CD14-positive monocyte (primary cell): ENCODE data around the gene TRMU. TPM values are rescaled to one million over a fixed set of nuclear protein-coding genes. Genes with fewer than 3 reads are reported as not detected.
A peak's percentile ranks its signal among the peaks of the same experiment; 100 is the strongest.

ENCODE experiments used
- DNase-seq, 3 donors: peaks; one replicate each; pipeline ENCODE4 v3.0.0-alpha.2; 2011 to 2022
- H2AFZ ChIP-seq: 2 replicates; pipeline ENCODE4 v1.6.0; 2012; ENCODE audit warnings: mild to moderate bottlenecking, low read depth, low read length, inconsistent platforms; ENCODE audit not compliant: insufficient read depth, poor library complexity, severe bottlenecking
- H3K27ac ChIP-seq, 2 donors: 1 replicate in 1 of 2; 2 replicates in 1 of 2; pipeline ENCODE4 v1.5.1; 2012 to 2013; ENCODE audit warnings: low read length in 2 of 2, control low read depth in 1 of 2, inconsistent platforms in 1 of 2, low read depth in 1 of 2, mild to moderate bottlenecking in 1 of 2
- H3K27me3 ChIP-seq, 2 donors: one replicate each; pipeline versions ENCODE4 v1.6.0 to v1.6.1; 2011 to 2013; ENCODE audit warnings: low read length in 2 of 2; ENCODE audit not compliant: control insufficient read depth in 2 of 2, insufficient read depth in 2 of 2
- H3K36me3 ChIP-seq, 2 donors: replicated peaks in 1 of 2; 1 replicate in 1 of 2; 2 replicates in 1 of 2; pipeline versions ENCODE4 v1.5.1 to v1.6.1; 2012 to 2013; ENCODE audit warnings: low read length in 2 of 2, control low read depth in 1 of 2, inconsistent platforms in 1 of 2, mild to moderate bottlenecking in 1 of 2; ENCODE audit not compliant: insufficient read depth in 2 of 2, control insufficient read depth in 1 of 2
- H3K4me1 ChIP-seq, 2 donors: 1 replicate in 1 of 2; 2 replicates in 1 of 2; pipeline versions ENCODE4 v1.5.1 to v1.6.1; 2012 to 2013; ENCODE audit warnings: low read length in 2 of 2, control low read depth in 1 of 2, inconsistent platforms in 1 of 2, mild to moderate bottlenecking in 1 of 2, moderate library complexity in 1 of 2; ENCODE audit not compliant: insufficient read depth in 2 of 2, control insufficient read depth in 1 of 2
- H3K4me2 ChIP-seq: replicated peaks from 2 replicates; pipeline ENCODE3; 2012; ENCODE audit warnings: low read length, moderate library complexity, mild to moderate bottlenecking; ENCODE audit not compliant: poor library complexity, severe bottlenecking; ENCODE audit errors: extremely low read depth
- H3K4me3 ChIP-seq, 3 experiments: fragments of 200-600 bp in 1 of 3; sonication (generic) in 1 of 3; replicated peaks in 1 of 3; 1 replicate in 2 of 3; 2 replicates in 1 of 3; pipeline ENCODE4 v1.5.1; 2011 to 2013; ENCODE audit warnings: low read length in 3 of 3, mild to moderate bottlenecking in 3 of 3, control low read depth in 2 of 3, low read depth in 2 of 3, inconsistent platforms in 1 of 3, moderate library complexity in 1 of 3
- H3K79me2 ChIP-seq: 2 replicates; pipeline ENCODE4 v1.6.0; 2012; ENCODE audit warnings: mild to moderate bottlenecking, control low read depth, inconsistent platforms, low read length, moderate library complexity; ENCODE audit not compliant: insufficient read depth
- H3K9ac ChIP-seq: 2 replicates; pipeline ENCODE4 v1.6.0; 2017; ENCODE audit warnings: low read length, mild to moderate bottlenecking; ENCODE audit not compliant: insufficient read depth, poor library complexity, severe bottlenecking
- H3K9me3 ChIP-seq, 2 donors: replicated peaks in 1 of 2; 1 replicate in 1 of 2; 2 replicates in 1 of 2; pipeline versions ENCODE4 v1.5.1 to v1.6.1; 2012 to 2013; ENCODE audit warnings: low read length in 2 of 2, control low read depth in 1 of 2; ENCODE audit not compliant: control insufficient read depth in 1 of 2, insufficient read depth in 1 of 2
- H4K20me1 ChIP-seq: 2 replicates; pipeline ENCODE4 v1.6.0; 2012; ENCODE audit warnings: mild to moderate bottlenecking, low read length, control low read depth, moderate library complexity; ENCODE audit not compliant: insufficient read depth
- H3K27ac Mint-ChIP-seq, 7 donors: one replicate each; pipeline ENCODE4 v1.8.0; 2020; ENCODE audit warnings: mild to moderate bottlenecking in 7 of 7, mixed read lengths in 7 of 7, moderate library complexity in 6 of 7, inconsistent platforms in 2 of 7
- H3K27me3 Mint-ChIP-seq, 3 donors: one replicate each; pipeline ENCODE4 v1.8.0; 2021 to 2022; ENCODE audit warnings: low read depth in 3 of 3, mild to moderate bottlenecking in 3 of 3, mixed read lengths in 3 of 3, moderate library complexity in 3 of 3, inconsistent platforms in 1 of 3
- H3K36me3 Mint-ChIP-seq, 2 donors: one replicate each; pipeline ENCODE4 v1.8.0; 2020; ENCODE audit warnings: mixed read lengths in 2 of 2, inconsistent platforms in 1 of 2, mild to moderate bottlenecking in 1 of 2
- H3K4me1 Mint-ChIP-seq: one replicate; pipeline ENCODE4 v1.8.0; 2020; ENCODE audit warnings: mild to moderate bottlenecking, mixed read lengths
- H3K4me3 Mint-ChIP-seq, 2 donors: one replicate each; pipeline ENCODE4 v1.8.0; 2020; ENCODE audit warnings: mild to moderate bottlenecking in 2 of 2, mixed read lengths in 2 of 2, moderate library complexity in 1 of 2
- H3K9me3 Mint-ChIP-seq, 7 donors: one replicate each; pipeline ENCODE4 v1.8.0; 2020 to 2022; ENCODE audit warnings: mixed read lengths in 7 of 7, mild to moderate bottlenecking in 6 of 7, moderate library complexity in 6 of 7, inconsistent platforms in 2 of 7
- CTCF ChIP-seq: fragments of 200-600 bp; IDR thresholded peaks from one replicate; pipeline ENCODE4 v1.8.0; 2022; ENCODE audit warnings: antibody characterized with exemption, mild to moderate bottlenecking
- WGBS: methylation state at CpG from one replicate; pipeline ENCODE4 v1.1.5; 2013; ENCODE audit warnings: missing lambda C conversion rate; ENCODE audit not compliant: insufficient coverage; 5-methylcytosine and 5-hydroxymethylcytosine counted together
- intact Hi-C, 2 donors: fragments of 100-400 bp; cut with micrococcal nuclease; formaldehyde crosslinking; loops; one replicate each; pipeline versions ENCODE4 v1.15.0 to v1.15.1; 2023
- polyA plus RNA-seq, 3 donors: library from polyadenylated mRNA; depleted of rRNA in 1 of 3; unstranded in 2 of 3; stranded (reverse) in 1 of 3; fragments of 300-500 nt in 2 of 3; fragments of >200 nt in 1 of 3; fragmentation: Illumina TruSeq in 2 of 3; gene quantifications; 1 replicate in 2 of 3; 2 replicates in 1 of 3; pipeline ENCODE4 v1.2.3, GENCODE V29; 2012 to 2021

TRMU gene
- polyA plus RNA-seq, 3 donors: 4.7 to 32.9 (median 5.6) TPM

DNA sequence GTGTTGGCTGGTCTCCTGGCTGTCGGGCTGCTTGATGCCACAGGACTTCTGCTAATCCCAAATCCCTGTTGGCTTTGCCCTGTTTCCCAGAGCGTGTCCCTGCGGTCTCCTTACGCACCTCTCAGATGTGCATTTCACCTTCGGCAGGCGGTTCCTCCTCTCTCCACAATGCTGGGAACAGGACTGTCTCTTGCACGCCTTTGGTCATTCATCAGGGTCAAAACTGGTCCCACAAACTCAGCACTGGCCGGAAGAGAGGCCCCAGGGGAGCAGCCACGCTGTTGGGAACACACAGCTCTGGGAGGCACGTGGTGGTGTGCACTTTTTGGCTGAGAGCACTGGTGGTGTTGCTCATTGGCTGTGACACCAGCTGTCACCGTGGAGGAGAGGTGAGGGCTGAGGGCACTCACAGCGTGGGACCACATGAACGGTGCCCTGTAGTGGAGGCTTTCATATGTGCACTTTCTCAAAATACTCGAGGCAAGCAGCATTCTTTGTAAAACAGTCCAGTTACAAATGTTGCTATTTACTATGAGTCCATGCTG is 15.3 kb upstream of the TRMU start:
- Mint-ChIP-seq H3K27ac (peak overlapping the region in 2 of 7 donors; percentile 61 to 62), H3K27me3 (peaks cover 0 to 2% (median 0%) of the 10 kb centered on the region in 3 donors), H3K9me3 (no peaks in the 10 kb centered on the region), H3K36me3 (peaks cover 87 to 100% of the 10 kb centered on the region in 2 donors), H3K4me3 (no peak overlapping the region), H3K4me1 (no peaks in the 10 kb centered on the region)
- no peak overlapping the region for H3K4me3 ChIP-seq
- DNase-seq: no peak
- no peak for TF ChIP-seq CTCF
- peaks cover 41% of the 10 kb centered on the region for H3K79me2 ChIP-seq
- WGBS: 96% methylated on average over 14 of the region's 14 CpGs
- no peaks in the 10 kb centered on the region for H3K27me3 ChIP-seq
- H2AFZ ChIP-seq: no peak overlapping the region
- H3K9me3 ChIP-seq: no peaks in the 10 kb centered on the region
- intact Hi-C loops: no loop called here
- H4K20me1 ChIP-seq: no peaks in the 10 kb centered on the region
- H3K4me2 ChIP-seq: no peak overlapping the region
- no peak overlapping the region for H3K27ac ChIP-seq
- peaks cover 70 to 95% of the 10 kb centered on the region in 2 donors for H3K36me3 ChIP-seq
- no peak overlapping the region for H3K9ac ChIP-seq
- H3K4me1 ChIP-seq: no peaks in the 10 kb centered on the region

DNA sequence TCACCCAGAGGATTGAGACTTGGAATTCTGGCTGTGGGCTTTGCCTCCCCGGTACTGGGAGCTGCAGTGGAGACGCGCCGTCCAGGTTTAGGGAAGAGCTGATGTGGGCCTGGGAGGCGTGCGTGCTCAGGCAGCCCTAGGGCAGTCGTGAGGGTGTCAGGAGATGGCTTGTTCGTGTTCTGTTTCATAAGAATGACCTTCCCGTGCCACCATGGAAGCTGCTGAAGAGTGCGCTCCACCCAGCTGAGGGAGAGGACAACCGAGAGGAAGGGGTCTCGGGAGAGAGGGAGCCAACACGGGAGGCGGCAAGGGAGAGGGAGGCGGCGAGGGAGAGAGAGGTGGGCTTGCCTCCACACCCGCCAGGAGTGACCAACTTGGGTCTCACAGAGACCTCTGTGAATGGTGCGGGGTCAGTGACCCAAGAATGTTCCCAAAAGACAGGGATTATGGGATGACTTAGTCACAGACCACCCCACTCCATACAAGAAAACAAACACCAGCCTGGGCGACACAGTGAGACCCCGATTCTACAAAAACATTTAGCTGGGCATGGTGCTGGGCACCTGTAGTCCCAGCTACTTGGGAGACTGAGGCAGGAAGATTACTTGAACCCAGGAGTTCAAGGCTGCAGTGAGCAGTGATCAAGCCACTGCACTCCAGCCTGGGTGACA is 14.7 kb upstream of the TRMU start:
- TF ChIP-seq CTCF: no peak
- H3K27ac Mint-ChIP-seq: peak overlapping the region in 3 of 7 donors; percentile 40 to 61 (median 61)

More for the DNA sequence above, 14.7 kb upstream of the TRMU start:
- Histone ChIP-seq H3K36me3 (peaks cover 69 to 95% of the 10 kb centered on the region in 2 donors), H3K4me2 (no peak overlapping the region), H2AFZ (no peak overlapping the region), H3K4me1 (no peaks in the 10 kb centered on the region), H4K20me1 (no peaks in the 10 kb centered on the region), H3K4me3 (no peak overlapping the region), H3K9ac (no peak overlapping the region), H3K27me3 (no peaks in the 10 kb centered on the region), H3K27ac (no peak overlapping the region), H3K9me3 (no peaks in the 10 kb centered on the region), H3K79me2 (peaks cover 41% of the 10 kb centered on the region)
- Mint-ChIP-seq H3K9me3 (no peaks in the 10 kb centered on the region), H3K4me1 (no peaks in the 10 kb centered on the region), H3K27me3 (peaks cover 0 to 2% (median 0%) of the 10 kb centered on the region in 3 donors), H3K36me3 (peaks cover 86 to 100% of the 10 kb centered on the region in 2 donors), H3K4me3 (no peak overlapping the region)
- WGBS: 95% methylated on average over 17 of the region's 20 CpGs
- intact Hi-C loops: no loop called here
- no peak for DNase-seq
